Stimulated activated CD4-positive, alpha-beta T cell treated with anti-CD3 and anti-CD28 coated beads, Interleukin-1b, Interleukin-23, amount 100 ng/mL, for 48 hours (primary cell): Measurements from ENCODE around the gene TSPAN5.

Experiments
- DNase-seq: peaks from one replicate; pipeline ENCODE4 v3.0.0-alpha.2; 2020

The TSPAN5 gene

GRCh38 chr4:98581126-98581525, 77.3 kb downstream of the TSPAN5 start:
- DNase-seq, result no peak

GRCh38 chr4:98577956-98578355, 80.5 kb downstream of the TSPAN5 start:
- no peak for DNase-seq

- no peak for DNase-seq
Measured at GRCh38 chr4:98574816-98575215, 83.6 kb downstream of the TSPAN5 start.

GRCh38 chr4:98573791-98574190, 84.6 kb downstream of the TSPAN5 start:
- no peak for DNase-seq

GRCh38 chr4:98572697-98573096, 85.7 kb downstream of the TSPAN5 start:
- DNase-seq, result no peak

- DNase-seq, result no peak
Measured at GRCh38 chr4:98571161-98571786, 87.1 kb downstream of the TSPAN5 start.

- DNase-seq, result no peak
Measured at GRCh38 chr4:98570151-98570797, 88.1 kb downstream of the TSPAN5 start.

GRCh38 chr4:98568941-98569663, 89.3 kb downstream of the TSPAN5 start:
- DNase-seq, result no peak

GRCh38 chr4:98567611-98568010, 90.8 kb downstream of the TSPAN5 start:
- no peak for DNase-seq

GRCh38 chr4:98566361-98567008, 91.9 kb downstream of the TSPAN5 start:
- no peak for DNase-seq

- no peak for DNase-seq
Measured at GRCh38 chr4:98565681-98566301, 92.6 kb downstream of the TSPAN5 start.

GRCh38 chr4:98564852-98565251, 93.6 kb downstream of the TSPAN5 start:
- no peak for DNase-seq

- no peak for DNase-seq
Measured at GRCh38 chr4:98560321-98560720, 98.1 kb downstream of the TSPAN5 start.

GRCh38 chr4:98558471-98559169, 99.8 kb downstream of the TSPAN5 start:
- no peak for DNase-seq

- DNase-seq, result no peak
Measured at GRCh38 chr4:98557194-98557892, 101.1 kb downstream of the TSPAN5 start.

- no peak for DNase-seq
Measured at GRCh38 chr4:98556451-98556850, 102.0 kb downstream of the TSPAN5 start.

GRCh38 chr4:98555798-98556445, 102.5 kb downstream of the TSPAN5 start:
- no peak for DNase-seq

- DNase-seq, result no peak
Measured at GRCh38 chr4:98546910-98547594, 111.4 kb downstream of the TSPAN5 start.

- DNase-seq, result no peak
Measured at GRCh38 chr4:98544818-98545414, 113.5 kb downstream of the TSPAN5 start.

GRCh38 chr4:98544141-98544817, 114.1 kb downstream of the TSPAN5 start:
- no peak for DNase-seq
